Sigmoid colon (tissue), 7 donors: ENCODE data around the gene TMEM125. TPM values are rescaled to one million over a fixed set of nuclear protein-coding genes. Genes with fewer than 3 reads are reported as not detected.

Source experiments
- DNase-seq: peaks from one replicate; pipeline ENCODE4 v3.0.0-alpha.2; 2019
- H3K27ac ChIP-seq, 4 donors: fragments of 200-600 bp; sonication (generic); one replicate each; pipeline ENCODE4 v1.5.1; 2016 to 2019; ENCODE audit warnings: mild to moderate bottlenecking in 1 of 4
- H3K27me3 ChIP-seq, 3 donors: fragments of 200-600 bp; sonication (generic); one replicate each; pipeline ENCODE4 v1.5.1; 2019; ENCODE audit warnings: mild to moderate bottlenecking in 1 of 3
- H3K36me3 ChIP-seq, 4 donors: fragments of 200-600 bp; sonication (generic); one replicate each; pipeline ENCODE4 v1.5.1; 2016 to 2019
- H3K4me1 ChIP-seq, 4 donors: fragments of 200-600 bp; sonication (generic); one replicate each; pipeline ENCODE4 v1.5.1; 2017 to 2019
- H3K4me3 ChIP-seq, 4 donors: fragments of 200-600 bp; sonication (generic); one replicate each; pipeline ENCODE4 v1.5.1; 2017 to 2019; ENCODE audit warnings: mild to moderate bottlenecking in 2 of 4, moderate library complexity in 1 of 4
- H3K9me3 ChIP-seq, 4 donors: fragments of 200-600 bp in 3 of 4; sonication (generic) in 3 of 4; one replicate each; pipeline versions ENCODE4 v1.5.1 to v1.6.1; 2013 to 2019
- EP300 ChIP-seq, 4 donors: sonication (generic); formaldehyde crosslinking; IDR thresholded peaks; one replicate each; pipeline ENCODE4 v1.6.1; 2017; ENCODE audit warnings: antibody characterized with exemption in 4 of 4
- POLR2A ChIP-seq, 2 donors: fragments of 450-650 bp; IDR thresholded peaks; one replicate each; pipeline ENCODE4 v1.6.1; 2016; ENCODE audit warnings: antibody characterized with exemption in 2 of 2, mild to moderate bottlenecking in 2 of 2, moderate library complexity in 2 of 2
- POLR2AphosphoS5 ChIP-seq, 4 donors: sonication (generic); formaldehyde crosslinking; IDR thresholded peaks; one replicate each; pipeline ENCODE4 v1.6.1; 2017; ENCODE audit warnings: antibody characterized with exemption in 4 of 4
- WGBS, 2 donors: extraction: QIAGEN DNeasy Blood & Tissue Kit; methylation state at CpG; one replicate each; pipeline ENCODE4 v1.1.7; 2013; 5-methylcytosine and 5-hydroxymethylcytosine counted together
- intact Hi-C: fragments of 100-400 bp; cut with DNase I; formaldehyde crosslinking; loops from one replicate; pipeline ENCODE4 v1.15.1; 2023
- polyA plus RNA-seq, 3 donors: library from polyadenylated mRNA; stranded (reverse); fragments of 200-250 nt; gene quantifications; one replicate each; pipeline ENCODE4 v1.2.3, GENCODE V29; 2013
- total RNA-seq, 4 donors: library from RNA; depleted of rRNA; stranded (reverse); fragments of >200 nt; gene quantifications; one replicate each; pipeline ENCODE4 v1.1.0, GENCODE V29; 2016
- TF ChIP-seq, protein P1 (sequence below), 4 experiments: fragments of 450-650 bp in 3 of 4; fragments of 200-600 bp in 1 of 4; IDR thresholded peaks; one replicate each; pipeline ENCODE4 v1.5.1; 2016 to 2019; ENCODE audit warnings: antibody characterized with exemption in 4 of 4, mild to moderate bottlenecking in 3 of 4, moderate library complexity in 2 of 4
- donor health status: healthy with polysubstance abuse.
- donor health status: Bipolar disorder and iron deficiency.
- donor health status: healthy.

TMEM125 gene
- total and polyA plus RNA-seq, 7 donors: 29.4 to 41.7 (median 29.6) TPM; not detected in 4

- Histone ChIP-seq H3K27ac (no peak overlapping the region), H3K9me3 (no peaks in the 10 kb centered on the region), H3K36me3 (no peaks in the 10 kb centered on the region), H3K4me3 (no peak overlapping the region), H3K27me3 (peaks cover 0 to 3% (median 0%) of the 10 kb centered on the region in 3 donors), H3K4me1 (no peaks in the 10 kb centered on the region)
- TF ChIP-seq POLR2A (IDR thresholded peaks at IDR 0.05) (no peak), POLR2AphosphoS5 (IDR thresholded peaks at IDR 0.05) (no peak), EP300 (IDR thresholded peaks at IDR 0.05) (no peak)
- TF ChIP-seq, protein P1, sequence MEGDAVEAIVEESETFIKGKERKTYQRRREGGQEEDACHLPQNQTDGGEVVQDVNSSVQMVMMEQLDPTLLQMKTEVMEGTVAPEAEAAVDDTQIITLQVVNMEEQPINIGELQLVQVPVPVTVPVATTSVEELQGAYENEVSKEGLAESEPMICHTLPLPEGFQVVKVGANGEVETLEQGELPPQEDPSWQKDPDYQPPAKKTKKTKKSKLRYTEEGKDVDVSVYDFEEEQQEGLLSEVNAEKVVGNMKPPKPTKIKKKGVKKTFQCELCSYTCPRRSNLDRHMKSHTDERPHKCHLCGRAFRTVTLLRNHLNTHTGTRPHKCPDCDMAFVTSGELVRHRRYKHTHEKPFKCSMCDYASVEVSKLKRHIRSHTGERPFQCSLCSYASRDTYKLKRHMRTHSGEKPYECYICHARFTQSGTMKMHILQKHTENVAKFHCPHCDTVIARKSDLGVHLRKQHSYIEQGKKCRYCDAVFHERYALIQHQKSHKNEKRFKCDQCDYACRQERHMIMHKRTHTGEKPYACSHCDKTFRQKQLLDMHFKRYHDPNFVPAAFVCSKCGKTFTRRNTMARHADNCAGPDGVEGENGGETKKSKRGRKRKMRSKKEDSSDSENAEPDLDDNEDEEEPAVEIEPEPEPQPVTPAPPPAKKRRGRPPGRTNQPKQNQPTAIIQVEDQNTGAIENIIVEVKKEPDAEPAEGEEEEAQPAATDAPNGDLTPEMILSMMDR (IDR thresholded peaks at IDR 0.05): no peak
- intact Hi-C loops: no loop called here
- WGBS, 2 donors: 91 to 95% methylated on average over 5 of the region's 5 CpGs
- peak; percentile 40 for DNase-seq
Measured at GRCh38 chr1:43279161-43279560, 9.4 kb downstream of the TMEM125 start.

DNA sequence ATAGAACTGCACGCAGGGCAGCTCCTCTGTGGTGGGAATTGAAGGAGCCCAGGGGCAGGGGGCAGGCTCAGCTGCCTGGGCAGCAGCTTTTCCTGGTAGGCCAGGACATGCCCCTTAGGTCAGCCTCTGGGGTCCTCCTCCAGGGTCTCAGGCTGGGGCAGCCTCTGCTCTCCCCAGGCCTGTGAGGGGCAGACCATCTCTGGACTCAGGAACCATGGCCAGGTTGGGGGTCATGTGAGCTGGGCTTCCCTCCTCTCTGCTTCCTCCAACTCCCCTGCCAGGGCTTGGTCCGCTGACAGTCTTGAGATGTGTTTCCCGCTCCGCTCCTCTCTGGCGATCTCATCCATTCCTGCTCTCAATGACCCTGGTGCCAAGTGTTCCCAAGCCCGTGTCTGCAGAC, 9.9 kb downstream of the TMEM125 start:
- WGBS, 2 donors: 94% methylated on average over 6 of the region's 6 CpGs
- intact Hi-C loops: no loop called here
- Histone ChIP-seq H3K4me1 (no peaks in the 10 kb centered on the region), H3K4me3 (no peak overlapping the region), H3K27me3 (peaks cover 0 to 3% (median 0%) of the 10 kb centered on the region in 3 donors), H3K27ac (no peak overlapping the region), H3K9me3 (no peaks in the 10 kb centered on the region), H3K36me3 (no peaks in the 10 kb centered on the region)
- no peak for TF ChIP-seq POLR2AphosphoS5 (IDR thresholded peaks at IDR 0.05)
- TF ChIP-seq, protein P1 (IDR thresholded peaks at IDR 0.05): no peak
- TF ChIP-seq POLR2A (IDR thresholded peaks at IDR 0.05): no peak
- TF ChIP-seq EP300 (IDR thresholded peaks at IDR 0.05): no peak
- no peak for DNase-seq

- no peak for DNase-seq
- 68 to 81% methylated on average over 2 of the region's 2 CpGs for WGBS, 2 donors
- H3K4me1 ChIP-seq: no peaks in the 10 kb centered on the region
- no peaks in the 10 kb centered on the region for H3K9me3 ChIP-seq
- peaks cover 0 to 4% (median 3%) of the 10 kb centered on the region in 3 donors for H3K27me3 ChIP-seq
- H3K4me3 ChIP-seq: no peak overlapping the region
- TF ChIP-seq, protein P1 (IDR thresholded peaks at IDR 0.05): no peak
- TF ChIP-seq POLR2A (IDR thresholded peaks at IDR 0.05) (no peak), POLR2AphosphoS5 (IDR thresholded peaks at IDR 0.05) (no peak), EP300 (IDR thresholded peaks at IDR 0.05) (no peak)
- no peaks in the 10 kb centered on the region for H3K36me3 ChIP-seq
- intact Hi-C loops: no loop called here
- no peak overlapping the region for H3K27ac ChIP-seq
Measured at GRCh38 chr1:43280692-43281091, 10.9 kb downstream of the TMEM125 start.

DNA sequence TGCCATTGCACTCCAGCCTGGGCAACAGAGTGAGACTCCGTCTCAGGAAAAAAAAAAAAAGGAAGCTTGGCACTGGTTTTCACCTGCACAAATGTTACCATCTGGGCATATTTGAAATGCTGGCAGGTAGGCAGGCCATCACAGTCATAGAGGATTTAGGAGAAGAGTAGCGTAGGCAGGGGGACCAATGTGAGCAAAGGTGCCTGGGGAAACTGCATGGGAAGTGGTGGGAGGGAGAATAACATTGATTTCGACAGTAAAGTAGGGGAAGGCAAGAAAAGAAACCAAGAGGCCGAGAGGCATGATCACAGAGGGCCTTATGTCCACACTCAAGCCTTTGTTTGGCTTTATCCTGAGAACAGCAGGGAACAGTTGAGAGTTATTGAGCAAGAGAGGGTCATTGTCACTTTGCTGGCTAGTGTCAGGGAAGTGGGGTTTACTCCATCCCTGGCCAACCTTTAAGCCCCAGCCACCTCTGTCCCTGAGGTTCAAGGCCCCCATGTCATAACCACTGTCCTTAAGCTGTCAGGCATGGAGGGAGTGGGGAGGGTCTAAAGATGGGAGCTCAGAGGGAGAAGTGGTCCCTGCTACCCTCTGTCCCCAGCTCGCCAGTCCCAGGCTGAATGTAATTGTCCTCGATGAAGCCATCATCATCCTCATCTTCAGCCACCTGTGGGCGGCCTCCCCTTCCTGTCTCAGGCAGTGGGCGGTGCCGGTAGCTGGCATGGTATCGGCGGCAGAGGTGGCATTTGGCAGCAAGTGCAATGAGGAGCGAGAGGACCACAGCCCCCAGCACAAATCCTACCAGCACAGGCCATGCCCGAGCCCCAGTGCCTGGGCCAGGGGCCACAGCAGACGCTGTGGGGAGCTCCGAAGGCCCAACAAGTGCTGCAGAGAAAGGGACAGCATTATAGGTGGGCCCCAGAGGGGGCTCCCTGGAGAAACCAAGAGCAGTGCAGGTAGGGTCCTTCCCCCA, 12.7 kb downstream of the TMEM125 start:
- H3K36me3 ChIP-seq: no peaks in the 10 kb centered on the region
- TF ChIP-seq, protein P1 (IDR thresholded peaks at IDR 0.05): no peak
- TF ChIP-seq POLR2AphosphoS5 (IDR thresholded peaks at IDR 0.05) (no peak), EP300 (IDR thresholded peaks at IDR 0.05) (no peak), POLR2A (IDR thresholded peaks at IDR 0.05) (no peak)
- WGBS, 2 donors: 84 to 89% methylated on average over 15 of the region's 15 CpGs
- DNase-seq: peak; percentile 55
- no peak overlapping the region for H3K4me3 ChIP-seq
- H3K27ac ChIP-seq: no peak overlapping the region
- no peaks in the 10 kb centered on the region for H3K9me3 ChIP-seq
- intact Hi-C loops: no loop called here
- H3K4me1 ChIP-seq: no peaks in the 10 kb centered on the region
- H3K27me3 ChIP-seq: peaks cover 0 to 4% (median 3%) of the 10 kb centered on the region in 3 donors
